Neural cell (in vitro differentiated cells): ENCODE data around the gene SND1. TPM values are rescaled to one million over a fixed set of nuclear protein-coding genes. Genes with fewer than 3 reads are reported as not detected.

ENCODE experiments used
- H2AFZ ChIP-seq: fragments of 200-600, 300-800 bp; sonication (generic), shearing (Covaris generic); 2 replicates; pipeline ENCODE4 v1.6.0; 2014; ENCODE audit warnings: low read depth, mild to moderate bottlenecking, antibody characterized with exemption, low read length, moderate library complexity
- H3F3A ChIP-seq: fragments of 200-600 bp; shearing (Covaris generic); 2 replicates; pipeline ENCODE4 v1.6.1; 2016; ENCODE audit warnings: mild to moderate bottlenecking, moderate library complexity, mixed read lengths, antibody characterized with exemption, low read length; ENCODE audit not compliant: insufficient read depth, poor library complexity, severe bottlenecking
- H3K27ac ChIP-seq: fragments of 200-600, 300-800 bp; sonication (generic), shearing (Covaris generic); 2 replicates; pipeline ENCODE4 v1.5.1; 2014; ENCODE audit warnings: mild to moderate bottlenecking, low read length, moderate library complexity
- H3K27me3 ChIP-seq: fragments of 300-800, 200-600 bp; sonication (generic), shearing (Covaris generic); 2 replicates; pipeline ENCODE4 v1.6.0; 2014; ENCODE audit warnings: mild to moderate bottlenecking, low read depth, low read length, moderate library complexity; ENCODE audit not compliant: insufficient read depth
- H3K36me3 ChIP-seq: fragments of 300-800, 200-600 bp; sonication (generic), shearing (Covaris generic); 2 replicates; pipeline ENCODE4 v1.5.1; 2014; ENCODE audit warnings: mild to moderate bottlenecking, antibody characterized with exemption, low read length, moderate library complexity; ENCODE audit not compliant: insufficient read depth
- H3K4me2 ChIP-seq: fragments of 300-800, 200-600 bp; sonication (generic), shearing (Covaris generic); 2 replicates; pipeline ENCODE4 v1.6.0; 2014; ENCODE audit warnings: mild to moderate bottlenecking, low read length
- H3K4me3 ChIP-seq: fragments of 300-800, 200-600 bp; sonication (generic), shearing (Covaris generic); 2 replicates; pipeline ENCODE4 v1.5.1; 2014; ENCODE audit warnings: mild to moderate bottlenecking, low read length, moderate library complexity
- H3K79me2 ChIP-seq: fragments of 200-600 bp; shearing (Covaris generic); replicated peaks from 2 replicates; pipeline ENCODE4 v1.6.0; 2014; ENCODE audit warnings: mild to moderate bottlenecking, low read length, moderate library complexity; ENCODE audit not compliant: insufficient read depth
- H3K9ac ChIP-seq: fragments of 300-800, 200-600 bp; sonication (generic), shearing (Covaris generic); 2 replicates; pipeline ENCODE4 v1.6.1; 2016; ENCODE audit warnings: mild to moderate bottlenecking, low read length, mixed read lengths
- H3K9me2 ChIP-seq: fragments of 200-600 bp; shearing (Covaris generic); 2 replicates; pipeline ENCODE4 v1.6.1; 2016; ENCODE audit warnings: mild to moderate bottlenecking, low read length, mixed read lengths; ENCODE audit not compliant: insufficient read depth
- H3K9me3 ChIP-seq: fragments of 200-600, 300-800 bp; sonication (generic), shearing (Covaris generic); 2 replicates; pipeline ENCODE4 v1.6.1; 2016; ENCODE audit warnings: mild to moderate bottlenecking, mixed run types, low read length, moderate library complexity, mixed read lengths
- H4K20me1 ChIP-seq: fragments of 200-600 bp; shearing (Covaris generic); 2 replicates; pipeline ENCODE4 v1.6.1; 2016; ENCODE audit warnings: mild to moderate bottlenecking, mixed run types; ENCODE audit not compliant: insufficient read depth
- EP300 ChIP-seq: fragments of 450-650 bp; conservative IDR thresholded peaks from 2 replicates; pipeline ENCODE4 v1.6.1; 2014; ENCODE audit warnings: antibody characterized with exemption, mild to moderate bottlenecking, moderate library complexity; ENCODE audit not compliant: poor library complexity, severe bottlenecking
- EZH2 ChIP-seq: fragments of 200-600, 300-800 bp; shearing (Covaris generic), sonication (generic); IDR thresholded peaks from 2 replicates; pipeline ENCODE4 v1.6.1; 2014; ENCODE audit warnings: antibody characterized with exemption, low read length, borderline replicate concordance, mild to moderate bottlenecking; ENCODE audit not compliant: insufficient read depth, poor library complexity, severe bottlenecking
- MXI1 ChIP-seq: fragments of 450-650 bp; conservative IDR thresholded peaks from 2 replicates; pipeline ENCODE4 v1.6.1; 2014; ENCODE audit warnings: antibody characterized with exemption, mild to moderate bottlenecking; ENCODE audit not compliant: poor library complexity, severe bottlenecking
- POLR2AphosphoS5 ChIP-seq: IDR thresholded peaks from 2 replicates; pipeline ENCODE4 v1.6.1; 2012
- RAD21 ChIP-seq: fragments of 450-650 bp; conservative IDR thresholded peaks from 2 replicates; pipeline ENCODE4 v1.6.1; 2014; ENCODE audit warnings: antibody characterized with exemption, mild to moderate bottlenecking, moderate library complexity
- SMC3 ChIP-seq: fragments of 450-650 bp; conservative IDR thresholded peaks from 2 replicates; pipeline ENCODE4 v1.6.1; 2014; ENCODE audit warnings: antibody characterized with exemption, mild to moderate bottlenecking, moderate library complexity; ENCODE audit not compliant: poor library complexity
- TAF1 ChIP-seq: IDR thresholded peaks from 2 replicates; pipeline ENCODE4 v1.6.1; 2012; ENCODE audit warnings: low read depth
- polyA plus RNA-seq: library from polyadenylated mRNA; depleted of rRNA; stranded (reverse); fragments of >200 nt; gene quantifications from 2 replicates; pipeline ENCODE4 v1.2.3, GENCODE V29; 2014
- TF ChIP-seq, protein P1 (sequence below): IDR thresholded peaks from 2 replicates; pipeline ENCODE4 v1.6.1; 2012; ENCODE audit warnings: borderline replicate concordance
- TF ChIP-seq, protein P2 (sequence below): fragments of 450-650 bp; IDR thresholded peaks from 2 replicates; pipeline ENCODE4 v1.5.1; 2014; ENCODE audit warnings: antibody characterized with exemption, mild to moderate bottlenecking, moderate library complexity; ENCODE audit not compliant: poor library complexity, severe bottlenecking

Gene SND1
- polyA plus RNA-seq, 1 donor from 2014 or later, result 37.4 TPM

DNA sequence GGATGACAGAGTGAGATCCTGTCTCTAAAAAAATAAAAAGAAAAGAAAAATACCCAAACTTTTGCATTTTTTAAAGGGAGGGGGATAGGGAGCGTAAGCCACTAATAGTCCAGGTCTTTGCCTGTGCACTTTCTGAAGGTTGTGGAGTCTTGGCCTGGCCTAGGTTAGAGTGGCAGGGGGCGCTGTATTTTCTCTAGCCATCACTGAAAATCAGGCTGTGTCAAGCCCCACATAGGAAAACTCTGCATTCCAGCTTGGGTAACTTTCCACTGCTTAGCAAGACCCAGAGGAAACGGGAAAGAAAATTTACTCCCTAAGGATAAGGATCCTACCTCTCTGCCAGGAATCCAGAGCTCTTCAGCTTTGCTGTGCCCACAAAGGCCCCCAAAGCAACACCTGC lies 23.5 kb upstream of the SND1 start:
- no peak overlapping the region for H3K27ac ChIP-seq
- H3K79me2 ChIP-seq, result no peaks in the 10 kb centered on the region
- TF ChIP-seq, protein P1, sequence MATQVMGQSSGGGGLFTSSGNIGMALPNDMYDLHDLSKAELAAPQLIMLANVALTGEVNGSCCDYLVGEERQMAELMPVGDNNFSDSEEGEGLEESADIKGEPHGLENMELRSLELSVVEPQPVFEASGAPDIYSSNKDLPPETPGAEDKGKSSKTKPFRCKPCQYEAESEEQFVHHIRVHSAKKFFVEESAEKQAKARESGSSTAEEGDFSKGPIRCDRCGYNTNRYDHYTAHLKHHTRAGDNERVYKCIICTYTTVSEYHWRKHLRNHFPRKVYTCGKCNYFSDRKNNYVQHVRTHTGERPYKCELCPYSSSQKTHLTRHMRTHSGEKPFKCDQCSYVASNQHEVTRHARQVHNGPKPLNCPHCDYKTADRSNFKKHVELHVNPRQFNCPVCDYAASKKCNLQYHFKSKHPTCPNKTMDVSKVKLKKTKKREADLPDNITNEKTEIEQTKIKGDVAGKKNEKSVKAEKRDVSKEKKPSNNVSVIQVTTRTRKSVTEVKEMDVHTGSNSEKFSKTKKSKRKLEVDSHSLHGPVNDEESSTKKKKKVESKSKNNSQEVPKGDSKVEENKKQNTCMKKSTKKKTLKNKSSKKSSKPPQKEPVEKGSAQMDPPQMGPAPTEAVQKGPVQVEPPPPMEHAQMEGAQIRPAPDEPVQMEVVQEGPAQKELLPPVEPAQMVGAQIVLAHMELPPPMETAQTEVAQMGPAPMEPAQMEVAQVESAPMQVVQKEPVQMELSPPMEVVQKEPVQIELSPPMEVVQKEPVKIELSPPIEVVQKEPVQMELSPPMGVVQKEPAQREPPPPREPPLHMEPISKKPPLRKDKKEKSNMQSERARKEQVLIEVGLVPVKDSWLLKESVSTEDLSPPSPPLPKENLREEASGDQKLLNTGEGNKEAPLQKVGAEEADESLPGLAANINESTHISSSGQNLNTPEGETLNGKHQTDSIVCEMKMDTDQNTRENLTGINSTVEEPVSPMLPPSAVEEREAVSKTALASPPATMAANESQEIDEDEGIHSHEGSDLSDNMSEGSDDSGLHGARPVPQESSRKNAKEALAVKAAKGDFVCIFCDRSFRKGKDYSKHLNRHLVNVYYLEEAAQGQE, result no peak
- TF ChIP-seq EZH2 (no peak), TAF1 (no peak), RAD21 (no peak), EP300 (no peak), MXI1 (no peak), POLR2AphosphoS5 (no peak), SMC3 (no peak)
- TF ChIP-seq, protein P2, sequence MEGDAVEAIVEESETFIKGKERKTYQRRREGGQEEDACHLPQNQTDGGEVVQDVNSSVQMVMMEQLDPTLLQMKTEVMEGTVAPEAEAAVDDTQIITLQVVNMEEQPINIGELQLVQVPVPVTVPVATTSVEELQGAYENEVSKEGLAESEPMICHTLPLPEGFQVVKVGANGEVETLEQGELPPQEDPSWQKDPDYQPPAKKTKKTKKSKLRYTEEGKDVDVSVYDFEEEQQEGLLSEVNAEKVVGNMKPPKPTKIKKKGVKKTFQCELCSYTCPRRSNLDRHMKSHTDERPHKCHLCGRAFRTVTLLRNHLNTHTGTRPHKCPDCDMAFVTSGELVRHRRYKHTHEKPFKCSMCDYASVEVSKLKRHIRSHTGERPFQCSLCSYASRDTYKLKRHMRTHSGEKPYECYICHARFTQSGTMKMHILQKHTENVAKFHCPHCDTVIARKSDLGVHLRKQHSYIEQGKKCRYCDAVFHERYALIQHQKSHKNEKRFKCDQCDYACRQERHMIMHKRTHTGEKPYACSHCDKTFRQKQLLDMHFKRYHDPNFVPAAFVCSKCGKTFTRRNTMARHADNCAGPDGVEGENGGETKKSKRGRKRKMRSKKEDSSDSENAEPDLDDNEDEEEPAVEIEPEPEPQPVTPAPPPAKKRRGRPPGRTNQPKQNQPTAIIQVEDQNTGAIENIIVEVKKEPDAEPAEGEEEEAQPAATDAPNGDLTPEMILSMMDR, result no peak
- no peak overlapping the region for H3K9ac ChIP-seq
- no peaks in the 10 kb centered on the region for H3K9me3 ChIP-seq
- no peaks in the 10 kb centered on the region for H4K20me1 ChIP-seq
- H3K4me2 ChIP-seq, result no peak overlapping the region
- no peak overlapping the region for H3K4me3 ChIP-seq
- H3K36me3 ChIP-seq, result no peaks in the 10 kb centered on the region
- no peak overlapping the region for H2AFZ ChIP-seq
- no peaks in the 10 kb centered on the region for H3K9me2 ChIP-seq
- H3K27me3 ChIP-seq, result no peaks in the 10 kb centered on the region
- no peaks in the 10 kb centered on the region for H3F3A ChIP-seq

DNA sequence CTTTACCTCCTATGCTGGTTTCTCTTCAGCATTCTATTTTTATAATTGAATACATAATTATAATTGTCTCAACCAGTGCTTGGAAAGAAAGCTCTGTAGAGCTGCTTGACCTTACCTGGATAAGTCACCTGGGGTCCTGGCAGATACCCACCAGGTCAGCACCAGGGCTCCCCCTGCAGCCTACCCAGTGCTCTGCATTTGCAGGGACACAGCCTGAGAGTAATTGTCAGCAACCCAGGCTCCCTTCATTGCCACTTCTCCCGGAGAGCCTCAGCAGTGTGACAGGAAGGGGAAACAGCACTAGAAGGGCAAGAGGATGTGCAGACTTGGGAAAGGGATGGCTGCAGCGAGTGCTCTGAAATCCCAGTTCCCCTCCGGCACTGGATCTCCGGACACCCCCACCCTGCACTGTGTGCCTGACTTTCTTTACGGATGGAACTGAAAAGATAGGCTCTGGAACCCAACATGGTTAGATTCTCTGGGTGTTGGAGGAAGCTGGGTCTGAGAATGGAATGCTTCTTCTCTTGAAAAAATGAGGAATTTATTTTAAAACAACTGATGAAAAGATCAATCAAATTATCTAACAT lies 22.6 kb upstream of the SND1 start:
- no peaks in the 10 kb centered on the region for H3F3A ChIP-seq
- no peaks in the 10 kb centered on the region for H3K9me3 ChIP-seq
- H3K4me3 ChIP-seq, result no peak overlapping the region
- no peaks in the 10 kb centered on the region for H3K9me2 ChIP-seq
- H3K79me2 ChIP-seq, result no peaks in the 10 kb centered on the region
- no peak overlapping the region for H3K27ac ChIP-seq
- no peak overlapping the region for H2AFZ ChIP-seq
- TF ChIP-seq RAD21, result no peak
- TF ChIP-seq, protein P2, result no peak
- no peak for TF ChIP-seq MXI1
- no peak for TF ChIP-seq TAF1
- TF ChIP-seq, protein P1, result no peak
- H3K36me3 ChIP-seq, result no peaks in the 10 kb centered on the region
- H3K4me2 ChIP-seq, result no peak overlapping the region
- no peaks in the 10 kb centered on the region for H3K27me3 ChIP-seq
- no peaks in the 10 kb centered on the region for H4K20me1 ChIP-seq
- H3K9ac ChIP-seq, result no peak overlapping the region
